HL-60/S4 treated with phorbol 12-myristate 13-acetate at 8.2 ng/mL for 4 days and 3 days (cell line): Measurements from ENCODE around the gene CADM2.
"Not testable (repeated sequence)": the region's sequence is repeated elsewhere in the genome, so short reads cannot be mapped to it uniquely, and the experiment has no call there.

ENCODE experiments used
- in situ Hi-C: fragments of 300-500 bp; cut with MboI; formaldehyde crosslinking; loops from 2 replicates; pipeline ENCODE4 v1.15.0; 2022; ENCODE audit warnings: low sequenced_read_pairs

The CADM2 gene

GRCh38 chr3:85074003-85074402 lies 115.2 kb downstream of the CADM2 start:
- in situ Hi-C loops, result no loop called here

DNA sequence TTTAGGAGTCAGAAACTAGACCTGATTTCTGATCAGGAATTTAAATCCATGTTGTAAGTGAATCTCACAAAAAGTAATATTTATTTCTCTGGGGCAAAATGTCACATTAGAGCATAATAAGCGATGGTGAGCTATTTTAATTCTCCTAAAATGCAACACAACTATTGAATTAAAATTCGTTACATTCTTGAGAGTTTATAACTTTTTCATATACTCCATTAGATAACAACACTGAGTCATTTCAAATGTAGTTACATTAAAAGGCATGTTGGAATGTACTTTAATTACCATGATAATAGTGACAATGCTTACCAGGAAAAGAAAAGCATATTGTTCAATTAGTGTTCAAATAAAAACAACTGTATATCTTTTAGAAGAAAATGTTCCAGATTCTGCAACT lies 116.9 kb downstream of the CADM2 start:
- in situ Hi-C loops, result no loop called here

GRCh38 chr3:85077018-85077417 lies 118.2 kb downstream of the CADM2 start:
- in situ Hi-C loops, result no loop called here

GRCh38 chr3:85081191-85081906 lies 122.6 kb downstream of the CADM2 start:
- in situ Hi-C loops, result no loop called here

DNA sequence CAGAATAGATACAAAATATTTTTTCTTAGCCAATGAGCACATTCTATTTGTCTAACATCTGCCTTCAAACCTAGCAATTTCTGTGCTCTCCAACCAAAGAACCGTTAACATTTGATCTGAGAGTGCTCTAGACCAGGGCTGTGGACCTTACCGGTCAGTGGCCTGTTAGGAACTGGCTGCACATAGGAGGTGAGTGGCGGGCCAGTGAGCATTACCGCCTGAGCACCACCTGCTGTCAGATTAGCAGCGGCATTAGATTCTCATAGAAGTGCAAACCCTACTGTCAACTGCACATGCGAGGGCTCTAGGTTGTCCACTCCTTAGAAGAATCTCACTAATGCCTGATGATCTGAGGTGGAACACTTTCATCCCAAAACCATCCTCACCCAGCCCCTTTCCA lies 131.7 kb downstream of the CADM2 start:
- in situ Hi-C loops, result no loop called here

DNA sequence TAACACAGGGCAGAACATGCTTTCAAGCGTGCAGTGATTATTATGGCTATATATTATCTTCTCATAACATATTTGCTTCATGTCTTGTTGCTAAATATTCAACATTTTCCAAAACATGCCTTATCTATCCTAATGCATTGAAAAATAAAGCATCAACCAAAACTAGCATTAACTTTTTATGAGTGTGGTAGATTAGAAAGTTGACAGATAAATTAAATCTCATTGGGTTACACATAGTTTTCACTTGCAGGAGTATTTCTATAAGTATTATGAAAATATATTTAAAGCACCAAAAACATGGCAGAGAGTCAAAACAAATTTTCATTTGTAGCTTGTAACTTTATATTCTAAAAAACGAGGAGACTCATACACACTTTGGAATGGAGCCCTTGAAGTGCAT lies 141.5 kb downstream of the CADM2 start:
- in situ Hi-C loops, result no loop called here

GRCh38 chr3:85102781-85103180 lies 144.0 kb downstream of the CADM2 start:
- in situ Hi-C loops, result no loop called here

DNA sequence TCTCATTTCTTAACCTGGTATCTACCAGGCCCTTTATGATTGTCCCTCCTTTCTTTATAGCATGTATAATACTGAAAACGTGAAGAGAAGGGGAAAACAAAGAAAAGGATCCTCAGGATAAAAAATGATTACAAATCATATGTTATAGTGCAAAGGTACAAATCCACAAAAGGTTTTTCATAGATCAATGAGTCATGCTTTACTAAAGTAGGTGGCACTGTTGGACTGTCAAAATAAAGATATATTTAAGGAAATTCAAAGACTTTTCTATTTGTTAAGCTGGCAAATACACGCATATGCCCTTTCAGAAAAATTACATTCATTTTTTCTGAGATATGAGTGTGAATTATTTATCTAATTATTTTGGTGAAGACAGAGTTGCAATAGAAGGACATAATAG lies 151.6 kb downstream of the CADM2 start:
- in situ Hi-C loops, result no loop called here

GRCh38 chr3:85120879-85121278 lies 162.1 kb downstream of the CADM2 start:
- in situ Hi-C loops, result no loop called here

DNA sequence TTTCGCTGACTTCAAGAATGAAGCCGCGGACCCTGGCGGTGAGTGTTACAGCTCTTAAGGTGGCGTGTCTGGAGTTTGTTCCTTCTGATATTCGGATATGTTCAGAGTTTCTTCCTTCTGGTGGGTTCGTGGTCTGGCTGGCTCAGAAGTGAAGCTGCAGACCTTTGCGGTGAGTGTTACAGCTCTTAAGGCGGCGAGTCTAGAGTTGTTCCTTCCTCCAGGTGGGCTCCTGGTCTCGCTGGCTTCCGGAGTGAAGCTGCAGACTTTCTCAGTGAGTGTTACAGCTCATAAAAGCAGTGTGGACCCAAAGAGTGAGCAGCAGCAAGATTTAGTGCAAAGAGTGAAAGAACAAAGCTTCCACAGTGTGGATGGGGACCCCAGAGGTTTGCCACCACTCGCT lies 174.1 kb downstream of the CADM2 start:
- in situ Hi-C loops, result not testable (repeated sequence)

DNA sequence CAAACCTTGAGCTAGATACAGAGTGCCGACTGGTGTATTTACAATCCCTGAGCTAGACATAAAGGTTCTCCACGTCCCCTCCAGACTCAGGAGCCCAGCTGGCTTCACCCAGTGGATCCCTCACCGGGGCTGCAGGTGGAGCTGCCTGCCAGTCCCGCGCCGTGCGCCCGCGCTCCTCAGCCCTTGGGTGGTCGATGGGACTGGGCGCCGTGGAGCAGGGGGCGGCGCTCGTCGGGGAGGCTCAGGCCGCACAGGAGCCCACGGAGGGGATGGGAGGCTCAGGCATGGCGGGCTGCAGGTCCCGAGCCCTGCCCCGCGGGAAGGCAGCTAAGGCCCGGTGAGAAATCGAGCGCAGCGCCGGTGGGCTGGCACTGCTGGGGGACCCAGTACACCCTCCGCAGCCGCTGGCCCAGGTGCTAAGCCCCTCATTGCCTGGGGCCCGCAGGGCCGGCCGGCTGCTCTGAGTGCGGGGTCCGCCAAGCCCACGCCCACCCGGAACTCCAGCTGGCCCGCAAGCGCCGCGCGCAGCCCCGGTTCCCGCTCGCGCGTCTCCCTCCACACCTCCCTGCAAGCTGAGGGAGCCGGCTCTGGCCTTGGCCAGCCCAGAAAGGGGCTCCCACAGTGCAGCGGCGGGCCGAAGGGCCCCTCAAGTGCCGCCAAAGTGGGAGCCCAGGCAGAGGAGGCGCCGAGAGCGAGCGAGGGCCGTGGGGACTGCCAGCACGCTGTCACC lies 175.1 kb downstream of the CADM2 start:
- in situ Hi-C loops, result not testable (repeated sequence)

GRCh38 chr3:85142626-85143025 lies 183.8 kb downstream of the CADM2 start:
- in situ Hi-C loops, result no loop called here

DNA sequence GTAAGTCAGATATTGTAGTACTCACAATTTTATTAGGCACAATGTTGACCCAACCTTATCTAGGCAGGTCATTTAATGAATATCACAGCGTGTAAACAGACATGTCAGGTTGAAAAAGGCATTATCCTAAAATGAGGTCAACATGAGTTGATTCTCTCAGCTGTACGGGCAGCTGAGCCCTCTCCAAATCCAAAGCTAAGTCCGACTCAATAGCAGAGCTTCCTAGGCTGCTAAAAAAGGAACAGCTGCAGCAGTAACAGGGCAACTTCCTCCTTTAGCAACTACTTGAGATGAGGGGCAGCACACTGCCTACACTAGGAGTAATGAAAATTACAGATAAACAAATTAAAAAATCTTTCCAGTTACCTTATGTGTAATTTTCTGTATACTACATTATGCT lies 189.2 kb downstream of the CADM2 start:
- in situ Hi-C loops, result no loop called here

DNA sequence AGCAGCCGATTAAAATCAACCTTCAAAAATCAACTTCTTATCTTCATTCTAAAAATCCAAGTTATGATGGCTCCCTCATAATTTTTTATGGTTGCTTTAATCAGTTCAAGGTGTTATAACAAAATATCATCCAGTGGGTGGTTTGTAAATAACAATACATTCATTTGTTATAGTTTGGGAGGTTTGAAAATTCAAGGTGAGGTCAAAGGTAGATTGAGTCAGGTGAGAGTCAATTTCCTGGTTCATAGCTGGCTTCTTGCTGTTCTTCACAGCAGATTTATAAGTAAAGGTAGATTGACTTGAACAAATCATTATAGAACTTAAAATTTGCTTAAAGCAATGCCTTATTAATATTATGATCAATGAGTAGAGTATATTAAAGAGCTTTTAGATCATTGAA lies 192.8 kb downstream of the CADM2 start:
- in situ Hi-C loops, result no loop called here

GRCh38 chr3:85153279-85153678 lies 194.5 kb downstream of the CADM2 start:
- in situ Hi-C loops, result not testable (repeated sequence)

GRCh38 chr3:85159376-85159775 lies 200.6 kb downstream of the CADM2 start:
- in situ Hi-C loops, result no loop called here

- in situ Hi-C loops, result no loop called here
Measured at GRCh38 chr3:85161544-85161943, 202.8 kb downstream of the CADM2 start.

GRCh38 chr3:85162905-85163304 lies 204.1 kb downstream of the CADM2 start:
- in situ Hi-C loops, result no loop called here

DNA sequence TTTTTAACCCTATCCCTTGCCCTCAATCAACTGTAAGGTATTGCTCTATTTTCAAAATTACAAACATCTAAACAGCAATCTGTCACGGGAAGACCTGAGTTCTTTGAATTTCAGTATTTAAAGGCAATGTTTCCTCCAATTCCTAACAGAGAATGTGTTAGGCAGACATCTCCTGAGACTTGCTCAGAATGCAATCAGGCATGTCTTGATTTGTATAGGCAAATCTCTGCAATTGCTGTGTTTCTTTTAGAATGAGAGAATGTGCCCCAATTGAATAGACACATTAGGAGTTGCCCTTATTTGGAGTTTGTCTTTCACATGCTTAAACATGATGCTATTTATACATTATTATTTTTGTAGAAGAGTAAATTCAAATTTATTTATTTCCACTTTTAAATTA lies 205.6 kb downstream of the CADM2 start:
- in situ Hi-C loops, result no loop called here

DNA sequence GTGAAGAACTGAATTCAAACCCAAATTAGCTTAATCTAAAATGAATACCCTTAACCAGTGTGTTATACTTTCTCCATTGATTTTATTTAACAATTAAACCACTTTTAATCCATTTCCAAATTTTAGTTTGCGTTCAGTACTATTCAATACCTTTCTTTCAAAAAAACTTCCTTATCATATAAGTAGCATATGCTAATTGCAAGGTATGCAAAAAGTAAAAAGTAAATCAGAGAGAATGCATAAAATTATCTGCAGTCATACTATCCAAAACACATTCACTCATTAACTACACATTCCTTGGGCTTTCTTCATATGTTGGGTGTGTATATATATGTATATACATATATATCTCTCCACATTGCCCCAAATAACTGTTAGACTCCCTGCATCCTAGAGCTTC lies 208.8 kb downstream of the CADM2 start:
- in situ Hi-C loops, result no loop called here

GRCh38 chr3:85170646-85171045 lies 211.9 kb downstream of the CADM2 start:
- in situ Hi-C loops, result no loop called here

GRCh38 chr3:85171976-85172375 lies 213.2 kb downstream of the CADM2 start:
- in situ Hi-C loops, result no loop called here

DNA sequence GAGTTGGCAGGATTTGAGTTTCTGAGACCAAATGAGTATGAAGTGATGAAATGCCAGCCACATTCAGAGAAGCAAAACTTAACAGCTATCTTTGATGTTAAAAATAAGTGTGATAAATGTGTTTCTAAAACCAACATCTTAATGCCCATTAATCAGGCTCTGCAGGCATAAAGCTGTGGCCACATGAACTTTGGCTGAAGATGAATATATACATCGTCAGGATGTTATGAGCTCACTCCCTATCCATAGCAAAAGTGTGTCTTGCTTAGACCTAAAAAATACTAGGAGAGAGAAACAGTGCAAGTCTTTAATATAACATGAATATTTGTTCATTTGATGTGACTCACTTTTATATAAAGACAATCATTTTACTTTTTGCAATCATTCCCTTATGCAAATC lies 218.0 kb downstream of the CADM2 start:
- in situ Hi-C loops, result no loop called here
